HG03469 (cell line): ENCODE results near the gene RAB41.
"Not testable (repeated sequence)": the region's sequence is repeated elsewhere in the genome, so short reads cannot be mapped to it uniquely, and the experiment has no call there.

ENCODE experiments used
- ATAC-seq: cut with Tn5 transposase; IDR thresholded peaks from one replicate; pipeline ENCODE4 v1.9.1; 2021; ENCODE audit warnings: mild to moderate bottlenecking, moderate library complexity, moderate number of reproducible peaks; ENCODE audit not compliant: unreplicated experiment

RAB41 gene

GRCh38 chrX:70281951-70282350 is at the start of gene RAB41:
TSS of gene RAB41 (plus strand) at chrX:70282172. CDS start at chrX:70282218, 46 bp downstream.
- ATAC-seq, result no peak

- no peak for ATAC-seq
Measured at GRCh38 chrX:70234355-70234754, 47.6 kb upstream of the RAB41 start, which contains the start of gene AWAT1. TSS of gene AWAT1 (plus strand) at chrX:70234655. CDS start at chrX:70234696, 41 bp downstream.

- no peak for ATAC-seq
Measured at GRCh38 chrX:70240751-70241150, 41.2 kb upstream of the RAB41 start.

GRCh38 chrX:70241501-70241900 is 40.5 kb upstream of the RAB41 start:
- ATAC-seq, result no peak

GRCh38 chrX:70243601-70244000 is 38.4 kb upstream of the RAB41 start:
- ATAC-seq, result not testable (repeated sequence)

GRCh38 chrX:70244881-70245280 is 37.1 kb upstream of the RAB41 start:
- no peak for ATAC-seq

GRCh38 chrX:70247252-70247651 is 34.7 kb upstream of the RAB41 start:
- no peak for ATAC-seq

- ATAC-seq, result no peak
Measured at GRCh38 chrX:70252491-70252890, 29.5 kb upstream of the RAB41 start.

GRCh38 chrX:70253377-70254062 is 28.5 kb upstream of the RAB41 start:
- ATAC-seq, result no peak

- ATAC-seq, result no peak
Measured at GRCh38 chrX:70254063-70254400, 27.9 kb upstream of the RAB41 start.

GRCh38 chrX:70254909-70255308 is 27.1 kb upstream of the RAB41 start:
- no peak for ATAC-seq

GRCh38 chrX:70255452-70255851 is 26.5 kb upstream of the RAB41 start:
- ATAC-seq, result no peak

GRCh38 chrX:70257423-70258288 is 24.3 kb upstream of the RAB41 start:
- no peak for ATAC-seq

- ATAC-seq, result no peak
Measured at GRCh38 chrX:70260104-70260503, 21.9 kb upstream of the RAB41 start, which contains the start of gene P2RY4. TSS of gene P2RY4 (minus strand) at chrX:70260204. CDS start at chrX:70259624, 580 bp downstream.

GRCh38 chrX:70262952-70263567 is 18.9 kb upstream of the RAB41 start:
- peak; percentile 56 for ATAC-seq

- no peak for ATAC-seq
Measured at GRCh38 chrX:70264784-70265183, 17.2 kb upstream of the RAB41 start.

- ATAC-seq, result no peak
Measured at GRCh38 chrX:70268034-70268433, 13.9 kb upstream of the RAB41 start, which contains the start of gene ARR3. TSS of gene ARR3 (plus strand) at chrX:70268334. CDS start at chrX:70269386, 1,052 bp downstream.

- ATAC-seq, result not testable (repeated sequence)
Measured at GRCh38 chrX:70274029-70274428, 7.9 kb upstream of the RAB41 start.

- ATAC-seq, result no peak
Measured at GRCh38 chrX:70279081-70279480, 2.9 kb upstream of the RAB41 start.

- ATAC-seq, result no peak
Measured at GRCh38 chrX:70280573-70280972, 1.4 kb upstream of the RAB41 start.

GRCh38 chrX:70289168-70289792 is 7.3 kb downstream of the RAB41 start:
- ATAC-seq, result peak; percentile 2
